CD14-positive monocyte (primary cell): ENCODE results near the gene PHF5A. TPM values are rescaled to one million over a fixed set of nuclear protein-coding genes. Genes with fewer than 3 reads are reported as not detected.
"Not testable (repeated sequence)": the region's sequence is repeated elsewhere in the genome, so short reads cannot be mapped to it uniquely, and the experiment has no call there.

ENCODE experiments used
- DNase-seq, 3 donors: peaks; one replicate each; pipeline ENCODE4 v3.0.0-alpha.2; 2011 to 2022
- H2AFZ ChIP-seq: 2 replicates; pipeline ENCODE4 v1.6.0; 2012; ENCODE audit warnings: mild to moderate bottlenecking, low read depth, low read length, inconsistent platforms; ENCODE audit not compliant: insufficient read depth, poor library complexity, severe bottlenecking
- H3K27ac ChIP-seq, 2 donors: 1 replicate in 1 of 2; 2 replicates in 1 of 2; pipeline ENCODE4 v1.5.1; 2012 to 2013; ENCODE audit warnings: low read length in 2 of 2, control low read depth in 1 of 2, inconsistent platforms in 1 of 2, low read depth in 1 of 2, mild to moderate bottlenecking in 1 of 2
- H3K27me3 ChIP-seq, 2 donors: one replicate each; pipeline versions ENCODE4 v1.6.0 to v1.6.1; 2011 to 2013; ENCODE audit warnings: low read length in 2 of 2; ENCODE audit not compliant: control insufficient read depth in 2 of 2, insufficient read depth in 2 of 2
- H3K36me3 ChIP-seq, 2 donors: replicated peaks in 1 of 2; 1 replicate in 1 of 2; 2 replicates in 1 of 2; pipeline versions ENCODE4 v1.5.1 to v1.6.1; 2012 to 2013; ENCODE audit warnings: low read length in 2 of 2, control low read depth in 1 of 2, inconsistent platforms in 1 of 2, mild to moderate bottlenecking in 1 of 2; ENCODE audit not compliant: insufficient read depth in 2 of 2, control insufficient read depth in 1 of 2
- H3K4me1 ChIP-seq, 2 donors: 1 replicate in 1 of 2; 2 replicates in 1 of 2; pipeline versions ENCODE4 v1.5.1 to v1.6.1; 2012 to 2013; ENCODE audit warnings: low read length in 2 of 2, control low read depth in 1 of 2, inconsistent platforms in 1 of 2, mild to moderate bottlenecking in 1 of 2, moderate library complexity in 1 of 2; ENCODE audit not compliant: insufficient read depth in 2 of 2, control insufficient read depth in 1 of 2
- H3K4me2 ChIP-seq: replicated peaks from 2 replicates; pipeline ENCODE3; 2012; ENCODE audit warnings: low read length, moderate library complexity, mild to moderate bottlenecking; ENCODE audit not compliant: poor library complexity, severe bottlenecking; ENCODE audit errors: extremely low read depth
- H3K4me3 ChIP-seq, 3 experiments: fragments of 200-600 bp in 1 of 3; sonication (generic) in 1 of 3; replicated peaks in 1 of 3; 1 replicate in 2 of 3; 2 replicates in 1 of 3; pipeline ENCODE4 v1.5.1; 2011 to 2013; ENCODE audit warnings: low read length in 3 of 3, mild to moderate bottlenecking in 3 of 3, control low read depth in 2 of 3, low read depth in 2 of 3, inconsistent platforms in 1 of 3, moderate library complexity in 1 of 3
- H3K79me2 ChIP-seq: 2 replicates; pipeline ENCODE4 v1.6.0; 2012; ENCODE audit warnings: mild to moderate bottlenecking, control low read depth, inconsistent platforms, low read length, moderate library complexity; ENCODE audit not compliant: insufficient read depth
- H3K9ac ChIP-seq: 2 replicates; pipeline ENCODE4 v1.6.0; 2017; ENCODE audit warnings: low read length, mild to moderate bottlenecking; ENCODE audit not compliant: insufficient read depth, poor library complexity, severe bottlenecking
- H3K9me3 ChIP-seq, 2 donors: replicated peaks in 1 of 2; 1 replicate in 1 of 2; 2 replicates in 1 of 2; pipeline versions ENCODE4 v1.5.1 to v1.6.1; 2012 to 2013; ENCODE audit warnings: low read length in 2 of 2, control low read depth in 1 of 2; ENCODE audit not compliant: control insufficient read depth in 1 of 2, insufficient read depth in 1 of 2
- H4K20me1 ChIP-seq: 2 replicates; pipeline ENCODE4 v1.6.0; 2012; ENCODE audit warnings: mild to moderate bottlenecking, low read length, control low read depth, moderate library complexity; ENCODE audit not compliant: insufficient read depth
- H3K27ac Mint-ChIP-seq, 7 donors: one replicate each; pipeline ENCODE4 v1.8.0; 2020; ENCODE audit warnings: mild to moderate bottlenecking in 7 of 7, mixed read lengths in 7 of 7, moderate library complexity in 6 of 7, inconsistent platforms in 2 of 7
- H3K27me3 Mint-ChIP-seq, 3 donors: one replicate each; pipeline ENCODE4 v1.8.0; 2021 to 2022; ENCODE audit warnings: low read depth in 3 of 3, mild to moderate bottlenecking in 3 of 3, mixed read lengths in 3 of 3, moderate library complexity in 3 of 3, inconsistent platforms in 1 of 3
- H3K36me3 Mint-ChIP-seq, 2 donors: one replicate each; pipeline ENCODE4 v1.8.0; 2020; ENCODE audit warnings: mixed read lengths in 2 of 2, inconsistent platforms in 1 of 2, mild to moderate bottlenecking in 1 of 2
- H3K4me1 Mint-ChIP-seq: one replicate; pipeline ENCODE4 v1.8.0; 2020; ENCODE audit warnings: mild to moderate bottlenecking, mixed read lengths
- H3K4me3 Mint-ChIP-seq, 2 donors: one replicate each; pipeline ENCODE4 v1.8.0; 2020; ENCODE audit warnings: mild to moderate bottlenecking in 2 of 2, mixed read lengths in 2 of 2, moderate library complexity in 1 of 2
- H3K9me3 Mint-ChIP-seq, 7 donors: one replicate each; pipeline ENCODE4 v1.8.0; 2020 to 2022; ENCODE audit warnings: mixed read lengths in 7 of 7, mild to moderate bottlenecking in 6 of 7, moderate library complexity in 6 of 7, inconsistent platforms in 2 of 7
- WGBS: methylation state at CpG from one replicate; pipeline ENCODE4 v1.1.5; 2013; ENCODE audit warnings: missing lambda C conversion rate; ENCODE audit not compliant: insufficient coverage; 5-methylcytosine and 5-hydroxymethylcytosine counted together
- intact Hi-C, 2 donors: fragments of 100-400 bp; cut with micrococcal nuclease; formaldehyde crosslinking; loops; one replicate each; pipeline versions ENCODE4 v1.15.0 to v1.15.1; 2023
- polyA plus RNA-seq, 3 donors: library from polyadenylated mRNA; depleted of rRNA in 1 of 3; unstranded in 2 of 3; stranded (reverse) in 1 of 3; fragments of 300-500 nt in 2 of 3; fragments of >200 nt in 1 of 3; fragmentation: Illumina TruSeq in 2 of 3; gene quantifications; 1 replicate in 2 of 3; 2 replicates in 1 of 3; pipeline ENCODE4 v1.2.3, GENCODE V29; 2012 to 2021
- TF ChIP-seq, protein P1 (sequence below): fragments of 200-600 bp; IDR thresholded peaks from one replicate; pipeline ENCODE4 v1.8.0; 2022; ENCODE audit warnings: antibody characterized with exemption, mild to moderate bottlenecking

PHF5A gene
- polyA plus RNA-seq, 3 donors, result 22.0 to 31.3 (median 26.3) TPM

DNA sequence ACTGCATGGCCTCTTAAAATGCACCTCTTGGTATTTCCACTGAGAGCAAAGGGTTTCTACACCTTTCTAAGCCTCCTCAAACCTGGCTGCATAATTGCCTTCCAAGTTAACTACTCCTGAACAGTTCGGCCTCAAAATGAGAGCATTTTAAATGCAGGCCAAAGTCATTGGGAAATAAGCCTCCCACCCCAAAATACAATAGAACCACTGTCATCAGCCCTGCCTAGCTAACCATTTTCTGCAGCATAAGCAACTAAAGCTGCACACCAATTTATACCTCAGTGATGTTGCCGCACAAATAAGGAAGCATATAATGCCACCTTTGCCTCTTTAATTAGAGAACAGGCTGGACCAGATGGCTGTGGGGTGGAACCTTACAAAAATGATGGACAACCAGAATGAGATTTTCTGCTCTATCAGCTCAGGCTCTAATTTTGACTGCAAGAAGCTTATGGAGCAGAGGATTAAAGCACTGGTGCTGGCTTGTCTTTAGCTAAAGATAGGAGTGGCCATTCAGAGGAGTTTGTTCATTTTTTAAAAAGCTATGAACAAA is 26.2 kb downstream of the PHF5A start:
- Histone ChIP-seq H3K4me1 (peaks cover 9 to 21% of the 10 kb centered on the region in 2 donors), H3K36me3 (peaks cover 8 to 25% of the 10 kb centered on the region in 2 donors), H3K79me2 (peaks cover 83% of the 10 kb centered on the region), H2AFZ (no peak overlapping the region), H3K27ac (no peak overlapping the region), H3K9ac (no peak overlapping the region), H3K9me3 (no peaks in the 10 kb centered on the region), H3K4me3 (no peak overlapping the region), H3K4me2 (no peak overlapping the region), H4K20me1 (peaks cover 79% of the 10 kb centered on the region), H3K27me3 (no peaks in the 10 kb centered on the region)
- TF ChIP-seq, protein P1, sequence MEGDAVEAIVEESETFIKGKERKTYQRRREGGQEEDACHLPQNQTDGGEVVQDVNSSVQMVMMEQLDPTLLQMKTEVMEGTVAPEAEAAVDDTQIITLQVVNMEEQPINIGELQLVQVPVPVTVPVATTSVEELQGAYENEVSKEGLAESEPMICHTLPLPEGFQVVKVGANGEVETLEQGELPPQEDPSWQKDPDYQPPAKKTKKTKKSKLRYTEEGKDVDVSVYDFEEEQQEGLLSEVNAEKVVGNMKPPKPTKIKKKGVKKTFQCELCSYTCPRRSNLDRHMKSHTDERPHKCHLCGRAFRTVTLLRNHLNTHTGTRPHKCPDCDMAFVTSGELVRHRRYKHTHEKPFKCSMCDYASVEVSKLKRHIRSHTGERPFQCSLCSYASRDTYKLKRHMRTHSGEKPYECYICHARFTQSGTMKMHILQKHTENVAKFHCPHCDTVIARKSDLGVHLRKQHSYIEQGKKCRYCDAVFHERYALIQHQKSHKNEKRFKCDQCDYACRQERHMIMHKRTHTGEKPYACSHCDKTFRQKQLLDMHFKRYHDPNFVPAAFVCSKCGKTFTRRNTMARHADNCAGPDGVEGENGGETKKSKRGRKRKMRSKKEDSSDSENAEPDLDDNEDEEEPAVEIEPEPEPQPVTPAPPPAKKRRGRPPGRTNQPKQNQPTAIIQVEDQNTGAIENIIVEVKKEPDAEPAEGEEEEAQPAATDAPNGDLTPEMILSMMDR, result no peak
- no peaks in the 10 kb centered on the region for H3K27me3 Mint-ChIP-seq
- H3K4me3 Mint-ChIP-seq, result no peak overlapping the region
- H3K4me1 Mint-ChIP-seq, result peaks cover 25% of the 10 kb centered on the region
- H3K36me3 Mint-ChIP-seq, result peaks cover 7 to 37% of the 10 kb centered on the region in 2 donors
- WGBS, result 91% methylated on average over 2 of the region's 2 CpGs
- no peak for DNase-seq
- no peak overlapping the region for H3K27ac Mint-ChIP-seq
- H3K9me3 Mint-ChIP-seq, result no peaks in the 10 kb centered on the region
- intact Hi-C loops, result loop anchor here (10.0 kb wide), 2 partner anchors 58 to 182 kb away; partner anchors contain the start of genes TEF (in 2 of the 2), DESI1 (in 1 of the 2) and XRCC6 (in 1 of the 2)

DNA sequence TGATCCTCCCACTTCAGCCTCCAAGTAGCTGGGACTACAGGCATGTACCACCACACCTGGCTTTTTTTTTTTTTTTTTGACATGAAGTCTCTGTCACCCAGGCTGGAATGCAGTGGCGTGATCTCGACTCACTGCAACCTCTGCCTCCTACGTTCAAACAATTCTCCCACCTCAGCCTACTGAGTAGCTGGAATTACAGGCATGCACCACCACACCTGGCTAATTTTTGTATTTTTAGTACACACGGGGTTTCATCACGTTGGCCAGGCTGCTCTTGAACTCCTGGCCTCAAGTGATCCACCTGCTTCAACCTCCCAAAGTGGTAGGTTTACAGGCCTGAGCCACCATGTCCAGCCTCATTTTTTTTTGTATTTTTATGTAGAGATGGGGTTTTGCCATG is 28.0 kb downstream of the PHF5A start:
- not testable (repeated sequence) for H3K4me3 ChIP-seq
- intact Hi-C loops, result loop anchor here (10.0 kb wide), 2 partner anchors 56 to 184 kb away; partner anchors contain the start of genes TEF (in 2 of the 2), DESI1 (in 1 of the 2) and XRCC6 (in 1 of the 2)
- H3K36me3 ChIP-seq, result peaks cover 25 to 43% of the 10 kb centered on the region in 2 donors

More for the DNA sequence above, 28.0 kb downstream of the PHF5A start:
- Mint-ChIP-seq H3K4me1 (peaks cover 22% of the 10 kb centered on the region), H3K27ac (peak overlapping the region in 1 of 7 donors; percentile 6), H3K36me3 (peaks cover 23 to 55% of the 10 kb centered on the region in 2 donors)
- WGBS, result 98% methylated on average over 5 of the region's 5 CpGs
- H3K4me3 Mint-ChIP-seq, H2AFZ ChIP-seq, H3K27me3 Mint-ChIP-seq, H3K9me3 Mint-ChIP-seq, H3K27ac ChIP-seq, DNase-seq, H3K4me2 ChIP-seq, H3K27me3 ChIP-seq, H3K9ac ChIP-seq, H3K9me3 ChIP-seq: not testable (repeated sequence)
- H3K79me2 ChIP-seq, result peaks cover 90% of the 10 kb centered on the region
- peaks cover 90% of the 10 kb centered on the region for H4K20me1 ChIP-seq
- H3K4me1 ChIP-seq, result peaks cover 7 to 15% of the 10 kb centered on the region in 2 donors
